Lower lobe of right lung (tissue), 2 donors: ENCODE measurements around the gene PCCA. TPM values are rescaled to one million over a fixed set of nuclear protein-coding genes. Genes with fewer than 3 reads are reported as not detected.

Experiments
- ATAC-seq, 2 donors: fragments of 200-7000 bp; cut with Tn5 transposase; one replicate each; pipeline ENCODE4 v1.9.1; 2020 to 2022; ENCODE audit warnings: mild to moderate bottlenecking in 2 of 2, moderate library complexity in 2 of 2
- DNase-seq: peaks from one replicate; pipeline ENCODE4 v3.0.0-alpha.2; 2020
- H3K27ac ChIP-seq: fragments of 200-600 bp; one replicate; pipeline ENCODE4 v1.8.0; 2022
- H3K27me3 ChIP-seq: fragments of 200-600 bp; one replicate; pipeline ENCODE4 v1.8.0; 2022; ENCODE audit warnings: low read depth
- H3K36me3 ChIP-seq: fragments of 200-600 bp; one replicate; pipeline ENCODE4 v1.8.0; 2022; ENCODE audit warnings: mild to moderate bottlenecking
- H3K4me1 ChIP-seq: fragments of 200-600 bp; one replicate; pipeline ENCODE4 v1.8.0; 2022
- H3K4me3 ChIP-seq: fragments of 200-600 bp; one replicate; pipeline ENCODE4 v1.8.0; 2022; ENCODE audit warnings: mild to moderate bottlenecking
- H3K9me3 ChIP-seq: fragments of 200-600 bp; one replicate; pipeline ENCODE4 v1.8.0; 2022
- CTCF ChIP-seq: fragments of 200-600 bp; IDR thresholded peaks from one replicate; pipeline ENCODE4 v1.8.0; 2022; ENCODE audit warnings: antibody characterized with exemption, mild to moderate bottlenecking
- intact Hi-C: fragments of 100-400 bp; cut with DNase I; formaldehyde crosslinking; loops from one replicate; pipeline ENCODE4 v1.11.0; 2022
- total RNA-seq: library from RNA; stranded (reverse); fragmentation: NEBNext Ultra II Directional; extraction: Animal tissue kit (Norgen Biotek cat#: 25700); gene quantifications from one replicate; pipeline ENCODE4 v1.2.1, GENCODE V29; 2021
- donor health status: DM: no; HTN: yes; CAD: no; lungs with severe emphysema.

PCCA gene
- total RNA-seq, 1 donor from 2014 or later = 37.8 TPM

- no peaks in the 10 kb centered on the region for H3K27me3 ChIP-seq
- no peak for DNase-seq
- H3K4me1 ChIP-seq = no peaks in the 10 kb centered on the region
- TF ChIP-seq CTCF = no peak
- H3K4me3 ChIP-seq = no peak overlapping the region
- H3K27ac ChIP-seq = no peak overlapping the region
- no peak for ATAC-seq
- H3K36me3 ChIP-seq = no peaks in the 10 kb centered on the region
- H3K9me3 ChIP-seq = no peaks in the 10 kb centered on the region
- intact Hi-C loops = no loop called here
Observed at GRCh38 chr13:100561599-100562204, 472.8 kb downstream of the PCCA start.

GRCh38 chr13:100563779-100564178 lies 474.9 kb downstream of the PCCA start:
- H3K27me3 ChIP-seq = no peaks in the 10 kb centered on the region
- no peak for TF ChIP-seq CTCF
- no peak overlapping the region for H3K4me3 ChIP-seq
- DNase-seq (no peak), ATAC-seq (no peak)
- H3K36me3 ChIP-seq = no peaks in the 10 kb centered on the region
- H3K9me3 ChIP-seq = no peaks in the 10 kb centered on the region
- no peaks in the 10 kb centered on the region for H3K4me1 ChIP-seq
- no peak overlapping the region for H3K27ac ChIP-seq
- intact Hi-C loops = no loop called here

GRCh38 chr13:100564444-100565223 lies 475.7 kb downstream of the PCCA start:
- no peaks in the 10 kb centered on the region for H3K27me3 ChIP-seq

GRCh38 chr13:100565286-100565685 lies 476.4 kb downstream of the PCCA start:
- Histone ChIP-seq H3K4me3 (no peak overlapping the region), H3K27me3 (no peaks in the 10 kb centered on the region), H3K4me1 (no peaks in the 10 kb centered on the region), H3K9me3 (no peaks in the 10 kb centered on the region), H3K27ac (no peak overlapping the region), H3K36me3 (no peaks in the 10 kb centered on the region)
- no peak for TF ChIP-seq CTCF
- ATAC-seq (no peak), DNase-seq (no peak)
- intact Hi-C loops = no loop called here

More at GRCh38 chr13:100564444-100565223, 475.7 kb downstream of the PCCA start:
- Histone ChIP-seq H3K4me3 (no peak overlapping the region), H3K36me3 (no peaks in the 10 kb centered on the region), H3K9me3 (no peaks in the 10 kb centered on the region), H3K4me1 (no peaks in the 10 kb centered on the region), H3K27ac (no peak overlapping the region)
- DNase-seq = no peak
- TF ChIP-seq CTCF = no peak
- no peak for ATAC-seq
- intact Hi-C loops = no loop called here

GRCh38 chr13:100566543-100566942 lies 477.6 kb downstream of the PCCA start:
- no peak for TF ChIP-seq CTCF
- ATAC-seq (no peak), DNase-seq (no peak)
- Histone ChIP-seq H3K4me3 (no peak overlapping the region), H3K4me1 (no peaks in the 10 kb centered on the region), H3K27ac (no peak overlapping the region), H3K9me3 (no peaks in the 10 kb centered on the region), H3K27me3 (no peaks in the 10 kb centered on the region), H3K36me3 (no peaks in the 10 kb centered on the region)
- intact Hi-C loops = no loop called here
